OCI-LY3 (cell line): ENCODE results near the gene LGALS3.

ENCODE experiments used
- H2AFZ ChIP-seq: fragments of 200-600, 300-600 bp; shearing (Covaris generic); 2 replicates; pipeline ENCODE4 v1.6.0; 2014; ENCODE audit warnings: antibody characterized with exemption, low read depth, low read length
- H3K27ac ChIP-seq: fragments of 200-600, 300-600 bp; sonication (generic); 2 replicates; pipeline ENCODE4 v1.5.1; 2014; ENCODE audit warnings: mild to moderate bottlenecking, low read length, moderate library complexity, mixed read lengths
- H3K27me3 ChIP-seq: fragments of 200-600, 300-600 bp; sonication (generic); 2 replicates; pipeline ENCODE4 v1.6.1; 2014; ENCODE audit warnings: low read depth, low read length, mixed read lengths
- H3K36me3 ChIP-seq: fragments of 200-600, 300-600 bp; sonication (generic); replicated peaks from 2 replicates; pipeline ENCODE3; 2014; ENCODE audit warnings: low read depth, low read length, mixed read lengths
- H3K4me1 ChIP-seq: fragments of 300-600, 200-600 bp; sonication (generic); 2 replicates; pipeline ENCODE4 v1.6.1; 2014; ENCODE audit warnings: low read length, mixed read lengths
- H3K4me2 ChIP-seq: fragments of 200-600, 300-600 bp; sonication (generic); 2 replicates; pipeline ENCODE4 v1.6.1; 2014; ENCODE audit warnings: low read length, mixed read lengths
- H3K4me3 ChIP-seq: fragments of 300-600, 200-600 bp; sonication (generic); 2 replicates; pipeline ENCODE4 v1.5.1; 2014; ENCODE audit warnings: antibody characterized with exemption, mild to moderate bottlenecking, low read length, moderate library complexity
- H3K79me2 ChIP-seq: fragments of 300-600, 200-600 bp; shearing (Covaris generic); 2 replicates; pipeline ENCODE4 v1.6.1; 2014; ENCODE audit warnings: mild to moderate bottlenecking, low read length, mixed read lengths
- H3K9ac ChIP-seq: fragments of 300-600, 200-600 bp; shearing (Covaris generic); 2 replicates; pipeline ENCODE4 v1.6.0; 2014; ENCODE audit warnings: mild to moderate bottlenecking, low read length, moderate library complexity
- H3K9me3 ChIP-seq: fragments of 200-600, 300-600 bp; shearing (Covaris generic); 2 replicates; pipeline ENCODE4 v1.6.1; 2014; ENCODE audit warnings: low read length, mixed read lengths; ENCODE audit not compliant: insufficient read depth
- H4K20me1 ChIP-seq: fragments of 200-600, 300-600 bp; sonication (generic); 2 replicates; pipeline ENCODE4 v1.6.1; 2016; ENCODE audit warnings: low read length, mixed read lengths; ENCODE audit not compliant: insufficient read depth
- EZH2phosphoT487 ChIP-seq: fragments of 200-600 bp; shearing (Covaris generic); IDR thresholded peaks from 2 replicates; pipeline ENCODE4 v1.6.1; 2018; ENCODE audit warnings: antibody characterized with exemption, mixed run types, low read depth
- TF ChIP-seq, protein P1 (sequence below): fragments of 200-600, 300-600 bp; sonication (generic); IDR thresholded peaks from 2 replicates; pipeline ENCODE4 v1.5.1; 2014; ENCODE audit warnings: antibody characterized with exemption, low read length, low read depth

Gene LGALS3

DNA sequence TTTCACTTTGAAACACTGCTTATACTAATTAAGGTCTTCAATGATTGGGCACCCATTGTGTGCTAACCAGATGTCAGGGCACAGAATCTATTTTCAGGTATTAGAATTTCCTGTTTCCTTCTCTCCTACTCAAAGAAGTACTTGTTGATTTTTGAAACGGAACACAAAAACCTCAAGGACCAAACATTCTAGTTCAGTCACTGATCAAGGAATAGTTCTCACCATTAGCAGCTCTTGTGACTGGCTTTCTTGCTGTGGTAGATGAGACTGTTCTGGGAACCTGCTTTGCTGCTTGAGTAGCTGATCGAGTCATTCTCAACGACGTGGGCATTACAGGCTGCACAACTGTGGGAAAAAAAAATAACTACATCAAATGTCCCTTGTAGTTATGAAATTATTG is 51.4 kb downstream of the LGALS3 start:
- no peak overlapping the region for H3K4me2 ChIP-seq
- no peaks in the 10 kb centered on the region for H3K4me1 ChIP-seq
- H3K79me2 ChIP-seq: 0 out of 2 replicates have a peak, but pooled peaks cover 3% of the 10 kb centered on the region
- peaks cover 59% of the 10 kb centered on the region for H3K36me3 ChIP-seq
- H3K9me3 ChIP-seq: no peaks in the 10 kb centered on the region
- TF ChIP-seq EZH2phosphoT487: no peak
- H3K27me3 ChIP-seq: no peaks in the 10 kb centered on the region
- no peak overlapping the region for H3K9ac ChIP-seq
- no peak overlapping the region for H3K4me3 ChIP-seq
- H3K27ac ChIP-seq: no peak overlapping the region
- H4K20me1 ChIP-seq: no peaks in the 10 kb centered on the region
- no peak overlapping the region for H2AFZ ChIP-seq

DNA sequence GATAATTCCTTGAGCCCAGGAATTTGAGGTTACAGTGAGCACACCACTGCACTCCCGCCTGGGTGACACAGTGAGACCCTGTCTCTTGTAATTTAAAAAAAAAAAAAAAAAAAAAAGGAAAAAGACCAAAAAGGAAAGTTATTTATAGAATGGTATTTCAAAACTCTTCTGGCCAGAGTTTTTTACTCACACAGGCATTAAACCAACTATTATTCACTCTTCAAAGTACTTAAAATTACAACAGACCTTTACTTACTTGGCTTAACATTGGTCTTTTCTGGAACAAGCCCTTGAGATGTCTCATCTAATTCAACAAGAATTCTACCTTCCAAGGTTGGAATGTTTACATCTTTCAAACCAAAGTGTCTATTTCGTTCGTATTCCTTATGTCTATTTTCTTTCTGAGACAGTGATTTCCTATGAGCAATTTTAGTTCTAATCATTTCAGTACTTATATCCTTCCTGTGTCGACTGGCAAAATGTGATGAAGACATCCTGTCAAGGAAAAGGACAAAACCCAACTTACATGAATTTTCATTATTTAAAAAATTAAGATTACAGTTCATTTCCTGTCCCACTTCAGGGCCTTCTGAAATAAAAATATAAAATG is 59.7 kb downstream of the LGALS3 start:
- H3K27me3 ChIP-seq: no peaks in the 10 kb centered on the region
- no peak for TF ChIP-seq EZH2phosphoT487
- TF ChIP-seq, protein P1, sequence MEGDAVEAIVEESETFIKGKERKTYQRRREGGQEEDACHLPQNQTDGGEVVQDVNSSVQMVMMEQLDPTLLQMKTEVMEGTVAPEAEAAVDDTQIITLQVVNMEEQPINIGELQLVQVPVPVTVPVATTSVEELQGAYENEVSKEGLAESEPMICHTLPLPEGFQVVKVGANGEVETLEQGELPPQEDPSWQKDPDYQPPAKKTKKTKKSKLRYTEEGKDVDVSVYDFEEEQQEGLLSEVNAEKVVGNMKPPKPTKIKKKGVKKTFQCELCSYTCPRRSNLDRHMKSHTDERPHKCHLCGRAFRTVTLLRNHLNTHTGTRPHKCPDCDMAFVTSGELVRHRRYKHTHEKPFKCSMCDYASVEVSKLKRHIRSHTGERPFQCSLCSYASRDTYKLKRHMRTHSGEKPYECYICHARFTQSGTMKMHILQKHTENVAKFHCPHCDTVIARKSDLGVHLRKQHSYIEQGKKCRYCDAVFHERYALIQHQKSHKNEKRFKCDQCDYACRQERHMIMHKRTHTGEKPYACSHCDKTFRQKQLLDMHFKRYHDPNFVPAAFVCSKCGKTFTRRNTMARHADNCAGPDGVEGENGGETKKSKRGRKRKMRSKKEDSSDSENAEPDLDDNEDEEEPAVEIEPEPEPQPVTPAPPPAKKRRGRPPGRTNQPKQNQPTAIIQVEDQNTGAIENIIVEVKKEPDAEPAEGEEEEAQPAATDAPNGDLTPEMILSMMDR: no peak
- no peak overlapping the region for H3K9ac ChIP-seq
- peaks cover 14% of the 10 kb centered on the region for H3K4me1 ChIP-seq
- no peak overlapping the region for H3K27ac ChIP-seq
- H2AFZ ChIP-seq: no peak overlapping the region
- H3K36me3 ChIP-seq: peaks cover 23% of the 10 kb centered on the region
- H3K4me3 ChIP-seq: no peak overlapping the region
- H3K9me3 ChIP-seq: no peaks in the 10 kb centered on the region
- 0 out of 2 replicates have a peak, but pooled peaks cover 4% of the 10 kb centered on the region for H4K20me1 ChIP-seq
- H3K79me2 ChIP-seq: peaks cover 47% of the 10 kb centered on the region
- no peak overlapping the region for H3K4me2 ChIP-seq

DNA sequence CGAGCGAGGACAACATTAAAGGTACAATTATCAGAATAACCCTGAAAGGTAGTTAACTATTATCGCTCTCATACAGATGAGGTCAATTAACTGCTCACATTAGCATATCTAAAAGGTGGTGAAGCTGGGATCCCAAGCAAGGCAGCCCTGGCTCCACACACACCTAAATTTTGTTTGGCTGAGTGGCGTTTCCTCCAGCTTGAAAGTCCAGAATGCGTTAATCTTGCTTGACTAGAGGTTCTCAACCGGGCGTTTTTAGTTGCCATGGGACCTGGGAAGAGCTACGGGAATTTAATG is 61.8 kb downstream of the LGALS3 start:
- H3K79me2 ChIP-seq: peaks cover 44% of the 10 kb centered on the region
- peak overlapping the region; percentile 44 for H3K27ac ChIP-seq
- 0 out of 2 replicates have a peak, but pooled peaks cover 4% of the 10 kb centered on the region for H4K20me1 ChIP-seq
- no peaks in the 10 kb centered on the region for H3K27me3 ChIP-seq
- H3K9me3 ChIP-seq: no peaks in the 10 kb centered on the region
- H3K9ac ChIP-seq: peak overlapping the region; percentile 83
- H3K4me2 ChIP-seq: peak overlapping the region; percentile 94
- peaks cover 15% of the 10 kb centered on the region for H3K36me3 ChIP-seq
- peak overlapping the region; percentile 89 for H3K4me3 ChIP-seq
- H3K4me1 ChIP-seq: peaks cover 14% of the 10 kb centered on the region
- peak overlapping the region; percentile 78 for H2AFZ ChIP-seq
- TF ChIP-seq, protein P1: no peak
- TF ChIP-seq EZH2phosphoT487: no peak

DNA sequence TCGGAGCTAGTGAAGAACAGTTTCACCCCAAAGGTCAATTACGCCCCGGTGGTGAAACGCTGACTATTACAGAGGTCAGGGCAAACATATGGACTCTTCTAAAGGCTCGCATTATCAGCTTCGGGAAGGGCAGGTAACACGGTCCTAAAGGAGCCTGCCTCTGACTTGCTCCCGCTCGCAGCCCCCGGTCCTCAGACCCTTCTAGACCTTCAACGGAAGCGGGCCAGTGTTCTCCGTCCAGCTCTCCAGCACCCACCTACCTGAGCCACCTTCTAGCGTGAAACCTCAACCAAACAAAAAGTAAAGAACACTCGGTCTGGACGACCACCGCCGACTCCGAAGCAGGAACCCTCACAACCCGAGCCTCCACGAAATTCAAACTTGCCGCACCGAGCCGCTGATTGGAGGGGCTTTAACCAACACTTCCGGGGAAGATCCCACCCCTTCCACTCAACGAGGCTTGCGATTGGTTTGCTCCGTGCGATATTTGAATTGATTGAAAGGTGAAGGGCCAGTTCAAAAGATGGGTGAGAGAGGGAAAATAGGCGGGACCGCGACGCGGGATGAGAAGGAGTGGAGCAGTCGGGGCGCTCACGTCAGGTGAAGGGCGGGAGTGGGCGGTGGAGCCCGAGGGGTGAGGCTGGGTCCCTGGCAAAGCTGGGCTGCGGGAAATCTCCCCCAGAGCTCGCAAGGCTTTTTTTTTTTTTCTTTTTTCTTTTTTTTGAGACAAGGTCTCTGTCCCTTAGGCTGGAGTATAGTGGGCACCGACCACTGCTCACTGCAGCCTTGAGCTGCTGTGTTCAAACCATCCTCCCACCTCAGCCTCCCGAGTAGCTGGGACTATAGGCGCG is 62.4 kb downstream of the LGALS3 start, which contains the start of gene DLGAP5:
Gene DLGAP5, minus strand, starts transcription at position 383 of the 851 bp plus-strand sequence. CDS start 2,406 bp downstream, outside the sequence.
- Histone ChIP-seq H3K4me1 (peaks cover 14% of the 10 kb centered on the region), H4K20me1 (0 out of 2 replicates have a peak, but pooled peaks cover 4% of the 10 kb centered on the region), H3K36me3 (peaks cover 15% of the 10 kb centered on the region), H3K4me2 (peak within 1 kb of the TSS; percentile 94), H3K27ac (peak within 1 kb of the TSS; percentile 44), H3K79me2 (peaks cover 43% of the 10 kb centered on the region), H3K9ac (peak within 1 kb of the TSS; percentile 83), H3K27me3 (no peaks in the 10 kb centered on the region), H3K9me3 (no peaks in the 10 kb centered on the region), H3K4me3 (peak within 1 kb of the TSS; percentile 89), H2AFZ (peak within 1 kb of the TSS; percentile 90)
- TF ChIP-seq, protein P1: no peak
- no peak for TF ChIP-seq EZH2phosphoT487
